ENCODE results near the gene RNF114. TPM values are rescaled to one million over a fixed set of nuclear protein-coding genes. Genes with fewer than 3 reads are reported as not detected.
A peak's percentile ranks its signal among the peaks of the same experiment; 100 is the strongest.

Gene RNF114
- total and polyA plus RNA-seq, 8 donors, result 60.8 to 70.9 (median 65.6) TPM

- Histone ChIP-seq H3K9me3 (no peaks in the 10 kb centered on the region), H3K4me3 (peak overlapping the region in 1 of 2 donors; percentile 6), H3K27ac (no peak overlapping the region), H3K36me3 (no peaks in the 10 kb centered on the region), H3K4me1 (peaks cover 7 to 40% of the 10 kb centered on the region in 2 donors), H3K27me3 (peaks cover 0 to 23% of the 10 kb centered on the region in 2 donors)
- peak; percentile 99 for TF ChIP-seq CTCF (IDR thresholded peaks at IDR 0.05)
- intact Hi-C loops (cut with DNase I), result no loop called here
- ATAC-seq (peak; percentile 74), DNase-seq (peak; percentile 48 to 90 (median 56))
Measured at GRCh38 chr20:49979030-49979832, 43.0 kb downstream of the RNF114 start.

- H3K4me1 ChIP-seq, result peaks cover 10 to 47% of the 10 kb centered on the region in 2 donors
- no peak overlapping the region for H3K27ac ChIP-seq
- no peaks in the 10 kb centered on the region for H3K9me3 ChIP-seq
- intact Hi-C loops (cut with DNase I), result loop anchor here (5.0 to 10.0 kb wide), 3 partner anchors 84 to 192 kb away; no protein-coding TSS in a partner anchor
- no peak overlapping the region for H3K4me3 ChIP-seq
- no peak for ATAC-seq
- DNase-seq, result peak in 1 of 4 donors; percentile 17
- TF ChIP-seq CTCF (IDR thresholded peaks at IDR 0.05), result no peak
- peaks cover 0 to 23% of the 10 kb centered on the region in 2 donors for H3K27me3 ChIP-seq
- H3K36me3 ChIP-seq, result no peaks in the 10 kb centered on the region
Measured at GRCh38 chr20:49980140-49981008, 44.2 kb downstream of the RNF114 start.

GRCh38 chr20:49981218-49982071 is 45.2 kb downstream of the RNF114 start:
- intact Hi-C loops (cut with DNase I), result loop anchor here (5.0 to 10.0 kb wide), 3 partner anchors 83 to 191 kb away; no protein-coding TSS in a partner anchor
- Histone ChIP-seq H3K27ac (peak overlapping the region in 1 of 2 donors; percentile 62), H3K9me3 (no peaks in the 10 kb centered on the region), H3K36me3 (no peaks in the 10 kb centered on the region), H3K4me1 (peaks cover 10 to 57% of the 10 kb centered on the region in 2 donors), H3K27me3 (peaks cover 0 to 23% of the 10 kb centered on the region in 2 donors), H3K4me3 (no peak overlapping the region)
- ATAC-seq (no peak), DNase-seq (peak in 1 of 4 donors; percentile 31)
- TF ChIP-seq CTCF (IDR thresholded peaks at IDR 0.05), result no peak

- peak overlapping the region; percentile 49 to 50 for H3K4me3 ChIP-seq
- peaks cover 15 to 58% of the 10 kb centered on the region in 2 donors for H3K4me1 ChIP-seq
- intact Hi-C loops (cut with DNase I), result loop anchor here (5.0 to 10.0 kb wide), 3 partner anchors 83 to 190 kb away; no protein-coding TSS in a partner anchor
- ATAC-seq, result no peak
- no peak for TF ChIP-seq CTCF (IDR thresholded peaks at IDR 0.05)
- no peaks in the 10 kb centered on the region for H3K9me3 ChIP-seq
- H3K36me3 ChIP-seq, result no peaks in the 10 kb centered on the region
- peaks cover 0 to 23% of the 10 kb centered on the region in 2 donors for H3K27me3 ChIP-seq
- no peak for DNase-seq
- H3K27ac ChIP-seq, result peak overlapping the region; percentile 44 to 62
Measured at GRCh38 chr20:49982072-49982345, 45.8 kb downstream of the RNF114 start.

All from left lung (tissue), 10 donors.